Stimulated activated CD4-positive, alpha-beta T cell treated with anti-CD3 and anti-CD28 coated beads, Interleukin-15, amount 100 ng/mL, for 48 hours (primary cell): ENCODE data around the gene SNX25.

ENCODE experiments used
- DNase-seq, 2 donors: peaks; one replicate each; pipeline ENCODE4 v3.0.0-alpha.2; 2020; ENCODE audit warnings: low read depth in 2 of 2

SNX25 gene

DNA sequence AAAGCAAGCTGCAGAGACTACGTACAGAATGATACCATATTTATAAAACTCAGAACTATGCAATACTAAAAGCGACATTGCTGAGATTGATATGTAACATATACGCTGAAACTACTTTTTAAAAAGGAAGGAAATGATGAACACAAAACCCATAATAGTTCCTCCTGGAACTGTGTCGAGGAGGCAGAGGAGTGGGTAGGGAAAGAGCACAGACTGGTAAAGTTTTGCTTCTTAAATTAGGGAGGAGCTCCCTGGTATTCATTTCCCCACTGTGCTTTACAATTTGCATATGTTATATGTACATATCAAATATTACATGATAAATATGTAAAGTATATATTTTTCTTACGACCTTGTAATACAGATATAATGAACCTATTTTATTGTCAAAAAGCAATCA, 202.5 kb downstream of the SNX25 start:
- DNase-seq = no peak

DNA sequence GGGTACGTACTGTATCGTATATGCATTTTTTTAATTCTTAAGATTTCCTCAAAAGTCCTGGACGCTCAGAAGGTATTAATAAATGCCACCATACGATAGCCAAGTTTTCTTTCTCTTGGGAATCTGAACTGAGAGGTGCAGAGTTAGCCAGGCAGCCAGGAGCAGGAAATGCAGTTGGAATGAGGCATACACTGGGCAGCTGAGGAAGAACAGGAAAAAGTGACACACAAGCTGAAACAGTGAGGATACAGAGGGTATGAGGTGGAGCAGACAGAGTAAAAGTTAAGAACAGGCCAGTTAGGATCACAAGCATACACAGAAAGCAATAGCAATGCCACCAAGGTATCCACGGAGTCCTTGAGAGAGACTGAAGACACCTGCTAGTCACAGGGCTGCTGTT, 203.0 kb downstream of the SNX25 start:
- no peak for DNase-seq
